GM23338 (cell line): ENCODE results near the gene ABL2. TPM values are rescaled to one million over a fixed set of nuclear protein-coding genes. Genes with fewer than 3 reads are reported as not detected.

Experiments used
- CREB1 ChIP-seq: fragments of 250-450 bp; sonication (Bioruptor Pico); IDR thresholded peaks from 2 replicates; pipeline ENCODE4 v1.5.0; 2020; ENCODE audit warnings: low read depth, mild to moderate bottlenecking, moderate library complexity
- CTCF ChIP-seq, 2 experiments: fragments of 200-600 bp in 1 of 2; sonication (generic) in 1 of 2; conservative IDR thresholded peaks; 2 replicates each; pipeline versions ENCODE4 v1.5.1 to v1.6.1; 2016 to 2017; ENCODE audit warnings: antibody characterized with exemption in 2 of 2, low read depth in 2 of 2, mild to moderate bottlenecking in 2 of 2, moderate library complexity in 1 of 2
- ETS1 ChIP-seq: IDR thresholded peaks from 2 replicates; pipeline ENCODE4 v1.6.1; 2016; ENCODE audit warnings: antibody characterized with exemption
- EZH2 ChIP-seq: fragments of 200-600 bp; sonication (generic); IDR thresholded peaks from one replicate; pipeline ENCODE4 v1.8.0; 2017; ENCODE audit warnings: antibody characterized with exemption, mild to moderate bottlenecking, low read depth; ENCODE audit not compliant: unreplicated experiment
- EZH2phosphoT487 ChIP-seq: fragments of 200-600 bp; sonication (generic); IDR thresholded peaks from one replicate; pipeline ENCODE4 v1.8.1; 2018; ENCODE audit warnings: antibody characterized with exemption; ENCODE audit not compliant: unreplicated experiment
- JUNB ChIP-seq: IDR thresholded peaks from one replicate; pipeline ENCODE4 v1.6.1; 2016; ENCODE audit warnings: antibody characterized with exemption; ENCODE audit not compliant: unreplicated experiment
- POLR2AphosphoS5 ChIP-seq: IDR thresholded peaks from 2 replicates; pipeline ENCODE4 v1.6.1; 2016; ENCODE audit warnings: antibody characterized with exemption, low read depth
- STAT1 ChIP-seq: IDR thresholded peaks from one replicate; pipeline ENCODE4 v1.6.1; 2016; ENCODE audit warnings: antibody characterized with exemption; ENCODE audit not compliant: unreplicated experiment
- ZNF114 ChIP-seq: fragments of 250-450 bp; sonication (Bioruptor Pico); IDR thresholded peaks from 2 replicates; pipeline ENCODE4 v1.5.0; 2020; ENCODE audit warnings: mild to moderate bottlenecking, moderate library complexity
- ZNF331 ChIP-seq: fragments of 250-450 bp; sonication (Bioruptor Pico); IDR thresholded peaks from 2 replicates; pipeline ENCODE4 v1.5.0; 2020; ENCODE audit warnings: low read depth, mild to moderate bottlenecking, moderate library complexity
- ZNF462 ChIP-seq: fragments of 250-450 bp; sonication (Bioruptor Pico); IDR thresholded peaks from 2 replicates; pipeline ENCODE4 v1.5.0; 2020; ENCODE audit warnings: mild to moderate bottlenecking, moderate library complexity
- polyA plus RNA-seq: library from polyadenylated mRNA; unstranded; fragments of >200 nt; fragmentation: Nextera tagmentation; extraction: Ambion mirVana; gene quantifications from 2 replicates; pipeline ENCODE4 v1.2.1, GENCODE V29; 2016
- total RNA-seq: library from RNA; depleted of rRNA; stranded (reverse); fragments of >200 nt; shearing (Covaris generic); gene quantifications from 2 replicates; pipeline ENCODE4 v1.2.3, GENCODE V29; 2014

Gene ABL2
- total and polyA plus RNA-seq, 2 experiments from 2014 or later = 5.8 to 22.7 TPM

GRCh38 chr1:179230721-179231120, 1.2 kb upstream of the ABL2 start (continued):
- TF ChIP-seq ZNF462 (CRISPR knock-in tag) (no peak), CREB1 (CRISPR knock-in tag) (no peak), EZH2 (no peak), EZH2phosphoT487 (no peak), ETS1 (no peak), JUNB (no peak), POLR2AphosphoS5 (no peak), ZNF331 (CRISPR knock-in tag) (no peak), STAT1 (no peak), ZNF114 (no peak), CTCF (conservative IDR thresholded peaks at IDR 0.05; ENCODE audit: low read depth in 2 of 2) (no peak)
